Measurements from ENCODE around the gene LUZP2.
"Not testable (repeated sequence)": the region's sequence is repeated elsewhere in the genome, so short reads cannot be mapped to it uniquely, and the experiment has no call there.

Gene LUZP2

DNA sequence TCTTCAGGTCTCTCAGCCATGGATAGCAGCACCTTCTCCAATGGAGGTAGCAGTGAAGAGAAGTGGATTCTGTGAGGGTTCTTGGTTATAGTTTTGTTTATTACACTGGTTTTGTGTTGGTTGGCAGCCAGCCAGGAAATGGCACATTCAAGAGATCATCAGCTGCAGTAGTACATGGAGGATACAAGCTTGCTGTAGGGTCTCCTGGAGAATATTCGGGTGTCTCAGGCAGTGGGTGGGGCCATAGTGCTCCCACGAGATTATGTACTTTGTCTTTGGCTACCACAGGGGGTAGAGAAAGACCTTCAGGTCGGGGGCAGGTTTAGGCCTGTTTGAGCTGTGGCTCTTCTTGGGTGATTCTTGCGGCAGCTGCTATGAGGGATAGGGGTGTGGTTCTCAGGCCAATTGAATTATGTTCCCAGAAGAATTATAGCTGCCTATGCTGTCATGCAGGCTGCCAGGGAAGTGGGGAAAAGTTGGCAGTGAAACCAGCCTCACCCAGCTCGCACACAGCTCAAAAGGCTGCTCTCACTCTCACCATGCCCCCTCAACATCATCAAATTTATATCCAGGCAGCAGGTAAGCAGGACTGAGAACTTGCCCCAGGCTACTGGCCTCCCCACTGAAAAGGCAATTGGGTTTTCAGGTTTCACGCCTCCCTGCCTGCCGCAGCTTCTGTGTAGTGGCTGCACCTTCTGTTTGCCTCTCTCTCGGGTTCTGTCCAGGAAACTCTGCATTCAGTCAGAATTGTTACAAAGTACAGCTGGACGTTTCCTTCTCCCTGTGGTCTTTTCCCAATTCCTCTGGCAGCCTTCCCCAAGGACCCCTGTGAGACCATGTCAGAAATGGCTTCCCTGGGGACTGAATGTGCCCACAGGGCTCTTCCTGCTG, 435.5 kb downstream of the LUZP2 start:
- no peak for DNase-seq

DNA sequence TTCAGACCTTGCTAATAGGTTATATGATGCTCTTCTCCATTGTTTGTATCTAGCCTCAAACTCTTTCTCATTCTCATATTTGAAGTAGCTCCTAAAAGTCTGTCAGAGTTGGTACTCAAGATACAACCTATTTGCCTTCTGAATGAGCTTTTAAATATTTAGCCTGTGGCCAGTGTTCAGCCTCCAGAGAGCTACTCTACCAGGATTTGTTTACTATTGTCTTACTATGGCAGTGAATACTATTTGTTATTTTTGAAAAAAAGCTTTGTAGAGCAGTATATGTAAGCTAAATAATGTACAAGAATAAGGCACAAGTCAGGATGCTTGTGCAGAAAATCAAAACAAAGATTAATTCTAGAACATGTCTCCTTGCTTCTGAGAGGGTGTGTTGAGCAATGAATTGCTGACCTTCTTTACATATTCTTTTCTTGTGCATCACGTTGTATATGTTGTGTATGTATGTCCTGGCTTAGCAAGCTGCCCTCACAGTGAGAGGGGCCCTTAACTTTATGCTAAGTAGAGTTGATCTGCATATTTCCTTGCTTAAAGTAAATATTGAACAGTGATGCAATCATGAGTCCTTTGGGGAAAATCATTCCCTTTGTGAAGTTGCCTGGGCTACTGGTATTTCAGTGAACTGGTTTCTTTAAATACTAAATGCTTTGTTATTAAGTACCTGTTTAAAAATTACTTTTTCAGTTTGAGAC, 438.0 kb downstream of the LUZP2 start:
- DNase-seq, result no peak

DNA sequence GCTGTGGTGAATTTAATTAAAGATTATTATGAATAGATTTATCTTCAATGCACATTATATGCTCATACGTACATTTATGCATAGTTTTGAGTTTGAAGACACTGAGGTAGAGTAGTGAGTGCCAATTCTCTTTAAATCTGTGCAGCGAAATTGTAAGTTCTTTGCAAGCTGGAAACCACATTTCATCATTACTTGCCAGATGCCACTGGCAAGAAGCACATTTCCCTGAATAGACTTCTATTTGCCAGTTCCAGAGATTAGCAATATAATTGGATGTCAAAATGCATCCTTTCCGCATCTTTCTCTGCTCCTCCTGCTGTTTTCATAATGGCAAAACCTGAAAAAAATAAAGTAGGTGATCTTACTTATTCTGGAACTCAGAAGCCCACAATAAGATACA, 448.0 kb downstream of the LUZP2 start:
- DNase-seq, result no peak

DNA sequence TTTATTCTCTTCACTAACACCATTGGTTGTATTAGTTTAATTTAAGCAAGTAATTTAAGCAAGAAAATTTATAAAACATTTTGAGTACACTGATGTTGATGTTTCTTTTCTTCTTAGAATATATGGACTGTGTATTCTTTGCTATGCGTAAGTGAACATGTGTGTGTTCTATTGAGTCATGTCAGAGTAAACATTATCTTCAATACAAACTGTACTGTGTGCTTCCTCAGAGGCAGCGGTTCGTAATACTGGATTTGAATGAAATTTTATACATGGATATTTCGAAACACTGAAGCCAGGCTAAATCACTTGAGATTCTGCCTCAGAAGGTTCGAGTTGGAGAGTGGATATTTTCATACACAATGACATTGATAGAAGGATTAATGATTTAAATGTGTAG, 452.6 kb downstream of the LUZP2 start:
- no peak for DNase-seq

DNA sequence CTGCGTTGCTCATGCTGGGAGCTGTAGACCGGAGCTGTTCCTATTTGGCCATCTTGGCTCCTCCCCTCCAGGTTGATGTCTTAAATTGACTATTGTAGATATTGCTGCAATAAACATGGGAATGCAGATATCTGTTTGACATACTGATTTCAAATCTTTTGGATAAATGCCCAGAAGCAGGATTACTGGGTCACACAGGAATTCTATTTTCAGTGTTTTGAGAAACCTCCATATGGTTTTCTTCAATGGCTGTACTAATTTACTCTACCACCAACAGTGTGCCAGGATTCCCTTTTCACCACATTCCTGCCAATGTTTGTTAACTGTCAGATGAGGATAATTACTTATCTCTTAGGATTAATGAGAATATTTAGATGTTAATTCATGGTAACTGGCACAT, 467.0 kb downstream of the LUZP2 start:
- no peak for DNase-seq

DNA sequence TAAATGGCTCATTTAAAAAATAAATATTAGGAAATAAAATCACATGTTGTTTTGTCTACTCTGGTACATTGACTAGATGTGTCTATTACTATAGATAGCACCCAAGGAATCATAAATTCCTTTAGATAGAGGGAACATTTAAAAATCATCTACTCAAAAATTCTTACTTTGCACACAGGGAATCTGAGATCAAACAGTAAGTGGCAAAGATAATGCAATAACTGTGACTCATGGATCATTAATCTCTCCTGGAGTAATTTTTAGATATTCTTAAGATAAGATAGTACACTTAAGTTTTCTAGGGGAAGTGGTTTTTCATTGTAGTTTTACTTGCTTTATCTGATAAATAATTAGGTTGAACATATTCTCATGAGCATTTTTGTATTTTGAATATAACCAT, 468.9 kb downstream of the LUZP2 start:
- no peak for DNase-seq

DNA sequence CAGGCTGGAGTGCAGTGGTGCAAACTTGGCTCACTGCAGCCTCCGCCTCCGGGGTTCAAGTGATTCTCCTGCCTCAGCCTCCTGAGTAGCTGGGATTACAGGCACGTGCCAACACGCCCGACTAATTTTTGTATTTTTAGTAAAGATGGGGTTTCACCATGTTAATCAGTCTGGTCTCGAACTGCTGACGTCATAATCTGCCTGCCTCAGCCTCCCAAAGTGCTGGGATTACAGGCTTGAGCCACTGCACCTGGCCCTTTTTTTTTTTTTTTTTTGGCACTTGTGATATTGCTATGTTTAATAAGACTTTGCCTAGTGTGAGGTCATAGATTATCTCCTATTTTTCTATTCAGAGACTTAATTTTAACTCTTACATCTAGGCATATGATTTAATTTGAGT, 497.1 kb downstream of the LUZP2 start:
- not testable (repeated sequence) for DNase-seq

DNA sequence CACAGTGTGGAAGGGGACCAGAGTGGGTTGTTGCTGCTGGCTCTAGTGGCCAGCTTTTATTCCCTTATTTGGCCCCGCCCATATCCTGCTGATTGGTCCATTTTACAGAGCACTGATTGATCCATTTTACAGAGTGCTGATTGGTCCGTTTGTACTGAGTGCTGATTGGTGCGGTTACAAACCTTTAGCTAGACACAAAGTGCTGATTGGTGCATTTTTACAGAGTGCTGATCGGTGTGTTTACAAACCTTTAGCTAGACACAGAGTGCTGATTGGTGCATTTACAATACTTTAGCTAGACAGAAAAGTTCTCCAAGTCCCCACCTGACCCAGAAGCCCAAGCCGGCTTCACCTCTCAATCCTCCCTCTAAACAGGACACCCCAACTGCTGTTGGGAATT, 503.1 kb downstream of the LUZP2 start:
- not testable (repeated sequence) for DNase-seq

DNA sequence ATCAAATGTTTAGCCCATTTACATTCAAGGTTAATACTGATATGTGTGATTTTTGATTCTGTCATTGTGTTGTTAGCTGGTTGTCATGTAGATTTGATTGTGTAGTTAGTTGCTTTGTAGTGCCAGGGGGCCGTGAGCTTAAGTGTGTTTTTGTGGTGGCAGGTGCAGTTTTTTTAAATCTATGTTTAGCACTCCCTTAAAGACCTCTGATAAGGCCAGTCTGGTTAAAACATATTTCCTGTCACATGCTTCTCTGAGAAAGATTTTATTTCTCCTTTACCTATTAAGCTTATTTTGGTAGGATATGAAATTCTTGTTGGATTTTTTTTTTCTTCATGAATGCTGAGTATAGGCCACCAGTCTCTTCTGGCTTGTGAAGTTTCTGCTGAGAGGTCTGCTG, 540.6 kb downstream of the LUZP2 start:
- DNase-seq, result no peak

DNA sequence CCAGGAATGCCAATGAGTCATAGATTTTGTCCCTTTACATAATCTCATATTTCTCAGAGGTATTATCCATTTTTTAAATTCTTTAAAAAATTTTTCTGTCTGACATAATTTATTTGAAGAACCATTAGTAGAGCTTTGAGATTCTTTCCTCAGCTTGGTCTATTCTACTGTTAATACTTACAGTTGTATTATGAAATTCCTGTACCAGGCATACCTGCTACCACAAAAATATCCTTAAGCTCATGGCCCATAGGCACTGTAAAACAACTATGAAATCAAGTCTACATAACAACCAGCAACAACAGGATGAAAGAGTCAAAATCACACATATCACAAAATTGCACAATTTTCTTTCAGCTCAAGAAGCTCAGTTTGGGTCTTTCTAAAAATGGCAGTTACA, 541.3 kb downstream of the LUZP2 start:
- DNase-seq, result no peak

DNA sequence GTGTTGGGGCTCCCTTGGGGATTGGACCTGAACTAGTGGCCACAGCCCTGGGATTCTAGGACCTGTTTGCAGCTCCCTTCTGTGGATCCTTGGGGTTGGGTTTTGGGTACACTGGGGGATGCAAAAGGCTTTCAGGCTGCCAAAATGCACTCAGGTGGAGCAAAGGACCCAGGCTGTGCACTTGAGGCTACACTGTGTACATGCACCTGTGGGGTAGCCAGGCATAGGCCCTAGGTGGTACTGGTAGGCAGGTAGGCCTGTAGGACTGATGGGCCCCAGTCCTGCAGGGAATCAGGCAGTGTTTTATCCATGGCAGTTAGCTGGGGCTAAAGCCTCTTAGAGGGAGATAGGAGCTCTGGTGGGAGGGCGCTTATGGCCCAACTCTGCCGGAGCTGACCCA, 542.3 kb downstream of the LUZP2 start:
- no peak for DNase-seq

DNA sequence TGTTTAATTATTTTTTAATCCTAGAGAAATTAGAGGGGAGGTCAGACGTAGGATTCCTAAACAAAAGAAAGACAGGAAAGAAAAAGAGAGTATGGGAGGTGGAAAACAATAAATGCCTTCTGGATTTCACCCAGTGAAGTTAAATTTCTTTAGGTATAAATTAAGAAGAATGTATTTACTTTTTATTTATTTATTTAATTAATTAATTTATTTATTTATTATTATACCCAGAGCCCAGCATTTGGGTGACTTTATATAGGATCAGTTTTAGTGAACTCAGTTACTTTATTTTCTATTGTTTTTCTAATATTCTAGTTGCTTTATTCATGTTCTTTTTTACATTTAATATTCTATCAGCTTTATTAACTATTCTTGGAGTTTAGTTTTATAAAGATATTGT, 551.8 kb downstream of the LUZP2 start:
- DNase-seq, result no peak

DNA sequence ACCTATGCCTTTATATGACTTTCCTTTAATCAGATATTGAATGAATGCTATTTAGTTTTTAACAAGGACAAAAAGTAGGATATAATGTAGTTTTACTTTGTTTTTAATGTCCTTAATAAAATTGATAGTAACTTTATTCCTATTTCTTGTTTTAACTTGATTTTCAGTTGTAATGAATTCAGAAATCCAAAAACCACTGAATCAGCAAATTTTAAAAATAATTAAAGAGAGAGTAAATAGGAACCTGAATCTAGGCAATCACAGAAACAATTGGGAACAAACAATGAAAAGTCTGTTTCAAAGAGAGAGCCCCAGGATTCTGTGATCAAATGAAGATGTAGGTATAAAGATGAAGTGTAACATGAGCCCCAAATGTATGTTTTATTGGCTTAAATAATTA, 556.0 kb downstream of the LUZP2 start:
- no peak for DNase-seq

DNA sequence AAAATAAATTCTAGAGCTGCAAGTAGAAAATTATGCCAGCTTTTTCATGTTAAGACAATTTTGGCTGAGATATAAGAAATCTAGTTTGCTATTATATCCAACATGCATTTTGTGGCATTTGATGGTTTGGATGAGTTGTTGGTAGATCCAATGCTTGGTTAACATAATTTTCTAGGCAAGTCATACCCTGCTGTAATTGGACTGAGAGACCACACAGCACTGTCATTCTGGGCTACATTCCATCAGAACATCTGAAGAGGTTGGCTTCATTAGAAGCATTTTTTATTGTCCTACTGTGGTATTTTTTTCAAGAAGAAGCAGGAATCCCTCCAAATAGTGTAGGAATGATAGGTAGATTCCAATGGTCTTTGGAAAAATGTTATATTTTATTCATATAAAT, 561.0 kb downstream of the LUZP2 start:
- DNase-seq, result no peak

DNA sequence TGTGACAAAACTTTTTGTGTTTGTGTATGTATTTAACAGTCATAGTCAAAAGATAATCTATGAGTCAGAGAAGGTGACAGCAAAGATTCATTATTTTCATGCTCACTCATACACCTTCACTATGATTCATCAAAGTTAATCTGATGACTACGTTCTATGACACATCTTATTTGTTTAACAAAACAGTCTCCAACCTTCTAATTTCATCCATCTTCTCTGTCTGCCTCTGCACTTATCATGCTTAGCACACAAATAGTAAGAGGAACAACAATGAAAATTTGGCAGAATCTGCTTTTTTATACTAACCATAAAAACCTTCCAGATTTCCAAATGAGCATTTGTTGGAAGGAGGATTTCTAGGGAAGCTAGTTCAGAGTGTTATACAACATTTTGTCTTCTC, 568.9 kb downstream of the LUZP2 start:
- DNase-seq, result no peak

DNA sequence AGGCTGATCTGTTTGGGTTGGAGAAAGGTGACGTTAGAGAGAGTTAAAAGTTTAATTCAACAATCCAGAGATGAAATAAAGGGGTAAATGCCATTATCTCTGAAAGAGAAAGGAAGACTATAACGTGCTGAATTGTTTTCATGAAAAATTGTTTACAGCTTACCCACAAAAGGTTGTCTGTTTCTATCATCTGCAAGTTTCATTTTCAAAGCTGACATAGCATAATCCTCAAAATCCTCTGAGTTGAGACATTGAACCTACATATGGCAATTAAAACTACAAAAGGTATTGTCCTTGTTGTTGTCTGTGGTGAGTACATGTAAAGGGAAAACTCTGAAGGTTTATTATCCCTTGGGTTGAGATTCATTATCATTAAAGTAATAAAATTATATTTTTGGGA, 569.9 kb downstream of the LUZP2 start:
- no peak for DNase-seq

DNA sequence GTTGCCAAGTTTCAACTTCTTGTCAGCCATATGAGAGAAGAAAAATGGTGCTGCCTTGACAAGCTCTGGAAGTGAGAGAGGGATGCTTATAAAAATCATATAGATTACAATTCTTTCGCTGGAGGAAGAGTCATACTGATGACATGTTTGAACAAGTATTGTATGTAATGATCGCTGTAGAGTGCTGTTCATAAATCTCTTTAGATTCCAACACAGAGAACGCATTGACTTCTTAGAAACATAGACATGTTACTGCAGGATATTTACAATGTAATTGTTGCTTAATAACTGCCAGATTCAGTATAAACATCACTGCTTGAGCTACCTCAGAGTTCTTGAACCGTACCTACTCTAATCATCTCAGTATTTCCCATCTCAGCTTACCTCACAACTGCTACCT, 571.6 kb downstream of the LUZP2 start:
- DNase-seq, result no peak

DNA sequence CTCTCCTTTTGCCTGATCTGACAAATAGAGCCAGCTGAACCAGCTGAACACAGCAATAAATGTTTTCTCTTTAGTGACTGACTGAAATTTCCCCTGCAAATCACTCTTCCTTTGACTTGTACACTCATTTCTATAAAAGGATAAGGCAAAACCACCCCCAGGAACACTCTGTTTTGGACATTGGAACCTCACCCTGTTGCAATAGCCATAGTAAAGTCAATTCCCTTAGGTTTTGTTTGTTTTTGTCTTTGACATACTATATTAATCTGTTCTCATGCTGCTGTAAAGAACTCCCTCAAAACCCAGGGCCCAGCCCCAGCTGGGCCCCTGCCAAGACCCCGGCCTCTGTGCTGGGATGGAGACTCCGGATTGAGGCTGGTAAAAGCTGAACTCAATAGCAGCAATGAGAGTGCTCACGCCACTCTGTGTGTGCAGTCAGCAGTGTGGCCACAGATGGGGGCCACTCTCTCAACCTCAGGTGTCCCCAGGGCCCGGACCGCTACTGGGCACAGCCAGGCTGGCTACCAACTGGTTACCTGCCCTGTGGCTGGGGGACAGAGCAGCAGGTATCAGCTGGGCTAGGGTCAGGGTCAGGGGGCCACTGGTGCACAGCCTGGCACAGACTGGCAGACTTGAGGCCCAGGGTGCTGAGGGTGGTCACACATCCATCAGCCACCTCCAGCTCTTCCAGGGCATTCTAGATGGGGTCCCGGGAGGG, 597.4 kb downstream of the LUZP2 start:
- DNase-seq, result no peak

DNA sequence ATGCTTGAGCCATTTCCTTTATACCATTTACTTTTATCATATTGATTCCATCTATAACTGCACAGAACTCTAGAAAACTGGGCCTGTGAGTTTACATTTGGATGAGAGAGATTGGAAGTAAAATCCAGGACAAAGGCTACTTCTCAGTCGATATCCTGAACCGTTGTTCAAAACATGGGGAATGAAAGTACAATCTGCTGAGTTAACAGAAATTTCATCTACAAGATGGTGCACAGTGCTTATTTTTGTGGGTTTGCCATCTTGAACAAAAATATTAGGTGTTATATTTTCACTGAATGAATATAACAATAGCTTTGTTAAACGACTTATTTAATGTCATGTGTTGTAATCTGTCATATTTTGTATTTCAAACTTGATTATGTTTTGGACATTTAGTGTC, 622.6 kb downstream of the LUZP2 start:
- no peak for DNase-seq

Measured in cerebellar nuclear complex (tissue), 1 donor.